HepG2 (cell line): ENCODE measurements around the gene SORD. TPM values are rescaled to one million over a fixed set of nuclear protein-coding genes. Genes with fewer than 3 reads are reported as not detected.

Experiments used
- ATAC-seq: fragments of 200-7000 bp; cut with Tn5 transposase; 3 replicates; pipeline ENCODE4 v1.9.1; 2020; ENCODE audit warnings: mild to moderate bottlenecking, moderate library complexity
- BruUV-seq: library from RNA; stranded (reverse); fragments of 400-500 nt; replicated peaks from 2 replicates; lab custom pipeline; 2021; lab: Mats Ljungman, UMichigan
- CTCF ChIA-PET: fragments of 300-600 bp; formaldehyde crosslinking; extraction: SDS; loops from one replicate; lab custom pipeline; 2021; ENCODE audit warnings: low total read pairs, inconsistent platforms, low intra/inter-chr PET ratio; lab: Yijun Ruan, JAX
- POLR2A ChIA-PET: fragments of 350-600 bp; sonication (Branson Sonifier 250); formaldehyde crosslinking; loops from one replicate; lab custom pipeline; 2020; ENCODE audit warnings: antibody characterized with exemption, inconsistent platforms; lab: Yijun Ruan, JAX
- DNase-seq: peaks from one replicate; pipeline ENCODE4 v3.0.0-alpha.2; 2015; ENCODE audit warnings: low spot score
- FAIRE-seq: peaks from 3 replicates; lab custom pipeline; 2011; peaks lifted over from hg19 to GRCh38; lab: Jason Lieb, UNC
- H2AFZ ChIP-seq: one replicate; pipeline ENCODE4 v1.6.1; 2011; ENCODE audit warnings: low read length, inconsistent platforms
- H3K27ac ChIP-seq: fragments of 300-600 bp; 3 replicates; pipeline ENCODE4 v1.8.0; 2011; ENCODE audit warnings: mixed run types, mild to moderate bottlenecking, mixed read lengths, low read length, inconsistent platforms; ENCODE audit not compliant: insufficient read depth; ENCODE audit errors: extremely low read length
- H3K27me3 ChIP-seq, 2 experiments: fragments of 200-600 bp in 1 of 2; 2 replicates in 1 of 2; 3 replicates in 1 of 2; pipeline versions ENCODE4 v1.6.0 to v1.8.0; 2011; ENCODE audit warnings: low read length in 2 of 2, mild to moderate bottlenecking in 2 of 2, moderate library complexity in 2 of 2, inconsistent platforms in 1 of 2; ENCODE audit not compliant: insufficient read depth in 2 of 2, control insufficient read depth in 1 of 2
- H3K36me3 ChIP-seq, 2 experiments: fragments of 200-600 bp in 1 of 2; replicated peaks in 1 of 2; 2 replicates in 1 of 2; 3 replicates in 1 of 2; pipeline versions ENCODE4 v1.5.1 to v1.8.0; 2011; ENCODE audit warnings: low read length in 2 of 2, inconsistent platforms in 1 of 2; ENCODE audit not compliant: insufficient read depth in 2 of 2, control insufficient read depth in 1 of 2
- H3K4me1 ChIP-seq: 2 replicates; pipeline ENCODE4 v1.5.1; 2012; ENCODE audit warnings: low read length, inconsistent platforms; ENCODE audit not compliant: insufficient read depth
- H3K4me2 ChIP-seq: 2 replicates; pipeline ENCODE4 v1.6.0; 2011; ENCODE audit warnings: low read depth, low read length, inconsistent platforms
- H3K4me3 ChIP-seq, 3 experiments: fragments of 200-600 bp in 1 of 3; sonication (generic), shearing (Covaris generic) in 1 of 3; replicated peaks in 1 of 3; 2 replicates each; pipeline ENCODE4 v1.5.1; 2011 to 2016; ENCODE audit warnings: low read length in 3 of 3, inconsistent platforms in 2 of 3, low read depth in 2 of 3, mild to moderate bottlenecking in 2 of 3, control low read depth in 1 of 3, mixed read lengths in 1 of 3; ENCODE audit not compliant: insufficient read depth in 1 of 3
- H3K79me2 ChIP-seq: one replicate; pipeline ENCODE4 v1.6.1; 2011; ENCODE audit warnings: low read length, inconsistent platforms; ENCODE audit not compliant: insufficient read depth
- H3K9ac ChIP-seq: 2 replicates; pipeline ENCODE4 v1.6.0; 2011; ENCODE audit warnings: mild to moderate bottlenecking, low read depth, low read length, inconsistent platforms; ENCODE audit not compliant: insufficient read depth
- H3K9me3 ChIP-seq: 2 replicates; pipeline ENCODE4 v1.5.1; 2012; ENCODE audit warnings: mild to moderate bottlenecking, low read length
- H4K20me1 ChIP-seq: 2 replicates; pipeline ENCODE4 v1.6.0; 2011; ENCODE audit warnings: inconsistent platforms, mild to moderate bottlenecking, low read length, moderate library complexity; ENCODE audit not compliant: insufficient read depth
- FOXA1 ChIP-seq, 2 experiments: fragments of 450-650 bp in 1 of 2; sonication (generic) in 1 of 2; formaldehyde crosslinking in 1 of 2; IDR thresholded peaks; 2 replicates each; pipeline versions ENCODE4 v1.4.0 to v1.6.1; 2016 to 2020; ENCODE audit warnings: missing genetic modification reagents in 1 of 2
- GFI1 ChIP-seq: sonication (generic); formaldehyde crosslinking; IDR thresholded peaks from 2 replicates; pipeline ENCODE4 v1.5.0; 2020; ENCODE audit warnings: missing genetic modification reagents, mild to moderate bottlenecking, borderline replicate concordance
- KLF11 ChIP-seq: IDR thresholded peaks from 2 replicates; pipeline ENCODE4 v1.6.1; 2016; ENCODE audit warnings: missing compliant biosample characterization
- NFE2 ChIP-seq: sonication (generic); formaldehyde crosslinking; IDR thresholded peaks from 2 replicates; pipeline ENCODE4 v1.4.0; 2020; ENCODE audit warnings: missing genetic modification reagents
- NKX3-1 ChIP-seq: sonication (generic); formaldehyde crosslinking; IDR thresholded peaks from 2 replicates; pipeline ENCODE4 v1.5.0; 2020; ENCODE audit warnings: missing genetic modification reagents
- NR2F1 ChIP-seq, 2 experiments: fragments of 450-650 bp in 1 of 2; formaldehyde crosslinking in 1 of 2; IDR thresholded peaks; 2 replicates each; pipeline versions ENCODE4 v1.5.0 to v1.6.1; 2016 to 2020; ENCODE audit warnings: mild to moderate bottlenecking in 1 of 2, missing compliant biosample characterization in 1 of 2, missing genetic modification reagents in 1 of 2, moderate library complexity in 1 of 2
- NR2F6 ChIP-seq, 2 experiments: IDR thresholded peaks; 2 replicates each; pipeline ENCODE4 v1.6.1; 2016; ENCODE audit warnings: antibody characterized with exemption in 1 of 2, mild to moderate bottlenecking in 1 of 2
- SOX13 ChIP-seq, 3 experiments: fragments of 450-650 bp in 1 of 3; sonication (generic) in 1 of 3; formaldehyde crosslinking in 1 of 3; IDR thresholded peaks in 2 of 3; conservative IDR thresholded peaks in 1 of 3; 2 replicates each; pipeline versions ENCODE4 v1.5.0 to v1.6.1; 2016 to 2020; ENCODE audit warnings: antibody characterized with exemption in 1 of 3, mild to moderate bottlenecking in 1 of 3, missing compliant biosample characterization in 1 of 3, missing genetic modification reagents in 1 of 3, moderate library complexity in 1 of 3
- SUZ12 ChIP-seq: fragments of 150-350 bp; IDR thresholded peaks from 2 replicates; pipeline ENCODE4 v1.6.1; 2014; ENCODE audit warnings: low read depth, low read length
- TCF7 ChIP-seq: sonication (generic); IDR thresholded peaks from 2 replicates; pipeline ENCODE4 v1.6.1; 2016; ENCODE audit warnings: antibody characterized with exemption, low read depth
- TCF7L2 ChIP-seq: IDR thresholded peaks from 2 replicates; pipeline ENCODE4 v1.6.1; 2011; ENCODE audit warnings: mild to moderate bottlenecking, low read depth, low read length, moderate library complexity
- ZBTB34 ChIP-seq: sonication (generic); formaldehyde crosslinking; IDR thresholded peaks from 2 replicates; pipeline ENCODE4 v1.8.0; 2022; ENCODE audit warnings: mild to moderate bottlenecking, missing genetic modification reagents
- ZNF720 ChIP-seq: sonication (generic); formaldehyde crosslinking; IDR thresholded peaks from 2 replicates; pipeline ENCODE4 v1.4.0; 2020; ENCODE audit warnings: missing genetic modification reagents
- WGBS: methylation state at CpG from one replicate; pipeline ENCODE4 v1.1.6; 2017; ENCODE audit warnings: low lambda C conversion rate; 5-methylcytosine and 5-hydroxymethylcytosine counted together
- in situ Hi-C: cut with HindIII; loops from 2 replicates; pipeline ENCODE4 v1.10.0; 2017; ENCODE audit warnings: low pct_unique_long_range_greater_than_20kb; ENCODE audit not compliant: extremely low pct_ligation_motif_present
- intact Hi-C: fragments of 100-400 bp; cut with micrococcal nuclease; formaldehyde crosslinking; loops from one replicate; pipeline ENCODE4 v1.10.0; 2022; ENCODE audit not compliant: unreplicated experiment
- polyA plus RNA-seq, 8 experiments: library from polyadenylated mRNA; depleted of rRNA in 3 of 8; stranded (reverse) in 7 of 8; unstranded in 1 of 8; fragments of >200 nt; fragmentation: Illumina TruSeq in 4 of 8; extraction: Trizol in 4 of 8; gene quantifications; 2 replicates each; pipeline versions ENCODE4 v1.2.1 to v1.2.3, GENCODE V29; 2011 to 2016; ENCODE audit warnings: low read depth in 4 of 8, missing spikeins in 1 of 8, mixed read lengths in 1 of 8; ENCODE audit not compliant: insufficient read depth in 1 of 8
- total RNA-seq, 5 experiments: library from RNA; depleted of rRNA; stranded (reverse); fragments of >200 nt; fragmentation: Illumina TruSeq; extraction: Trizol; gene quantifications; 2 replicates each; pipeline ENCODE4 v1.2.3, GENCODE V29; 2016; ENCODE audit warnings: low read depth in 1 of 5
- TF ChIP-seq, protein P1 (sequence below): sonication (generic); formaldehyde crosslinking; IDR thresholded peaks from 2 replicates; pipeline ENCODE4 v1.4.0; 2020; ENCODE audit warnings: missing genetic modification reagents, borderline replicate concordance
- TF ChIP-seq, protein P2 (sequence below): sonication (generic); formaldehyde crosslinking; IDR thresholded peaks from 2 replicates; pipeline ENCODE4 v1.9.0; 2022; ENCODE audit warnings: missing genetic modification reagents, mild to moderate bottlenecking, borderline replicate concordance
- TF ChIP-seq, protein P3 (sequence below): sonication (generic); formaldehyde crosslinking; IDR thresholded peaks from 2 replicates; pipeline ENCODE4 v1.9.0; 2021; ENCODE audit warnings: missing genetic modification reagents, mild to moderate bottlenecking, borderline replicate concordance

Gene SORD
- total and polyA plus RNA-seq, 2 of the 13 experiments (the other 11 are each of a cell fraction or from before 2014, with no cell fraction given): 59.1 to 95.3 TPM

DNA sequence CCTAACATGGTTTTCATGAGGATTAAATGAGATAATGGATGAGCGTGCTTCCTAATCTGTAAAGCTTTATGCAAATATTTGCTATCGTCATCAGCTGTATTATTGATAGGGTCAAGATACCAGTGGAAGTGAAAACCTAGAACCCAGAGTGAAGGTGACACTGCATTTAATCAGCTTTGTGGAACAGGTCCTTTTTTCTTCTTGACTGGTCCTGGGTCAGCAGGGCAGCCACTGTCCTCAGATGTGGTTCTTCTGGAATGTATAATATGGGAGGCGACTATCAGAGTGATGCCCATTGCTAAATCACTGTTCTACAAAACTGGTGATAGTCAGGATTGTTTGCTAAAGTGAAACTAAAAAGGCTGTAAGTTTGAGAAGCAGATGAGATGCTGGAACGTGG, 41.4 kb downstream of the SORD start:
- H4K20me1 ChIP-seq: no peaks in the 10 kb centered on the region
- ChIA-PET POLR2A (no interaction called here), CTCF (no interaction called here)
- H2AFZ ChIP-seq: no peak overlapping the region
- H3K4me2 ChIP-seq: no peak overlapping the region
- peak; percentile 84 for DNase-seq
- no peaks in the 10 kb centered on the region for H3K79me2 ChIP-seq
- BruUV-seq: no TSS peak
- no peak overlapping the region for H3K9ac ChIP-seq
- H3K27me3 ChIP-seq: no peaks in the 10 kb centered on the region
- peaks cover 7 to 23% of the 10 kb centered on the region in 2 experiments for H3K36me3 ChIP-seq
- H3K4me1 ChIP-seq: no peaks in the 10 kb centered on the region
- no peaks in the 10 kb centered on the region for H3K9me3 ChIP-seq
- no peak overlapping the region for H3K27ac ChIP-seq
- in situ Hi-C loops (loop anchor here (10.0 kb wide), 1 partner anchor 60 kb away; the partner anchor contains the start of genes DUOX1 and DUOXA1), intact Hi-C loops (no loop called here)
- FAIRE-seq: no peak
- 74% methylated on average over 4 of the region's 4 CpGs for WGBS
- ATAC-seq: peak; percentile 42; the same call in 1 of the 3 replicates
- H3K4me3 ChIP-seq: no peak overlapping the region
- TF ChIP-seq, protein P1, sequence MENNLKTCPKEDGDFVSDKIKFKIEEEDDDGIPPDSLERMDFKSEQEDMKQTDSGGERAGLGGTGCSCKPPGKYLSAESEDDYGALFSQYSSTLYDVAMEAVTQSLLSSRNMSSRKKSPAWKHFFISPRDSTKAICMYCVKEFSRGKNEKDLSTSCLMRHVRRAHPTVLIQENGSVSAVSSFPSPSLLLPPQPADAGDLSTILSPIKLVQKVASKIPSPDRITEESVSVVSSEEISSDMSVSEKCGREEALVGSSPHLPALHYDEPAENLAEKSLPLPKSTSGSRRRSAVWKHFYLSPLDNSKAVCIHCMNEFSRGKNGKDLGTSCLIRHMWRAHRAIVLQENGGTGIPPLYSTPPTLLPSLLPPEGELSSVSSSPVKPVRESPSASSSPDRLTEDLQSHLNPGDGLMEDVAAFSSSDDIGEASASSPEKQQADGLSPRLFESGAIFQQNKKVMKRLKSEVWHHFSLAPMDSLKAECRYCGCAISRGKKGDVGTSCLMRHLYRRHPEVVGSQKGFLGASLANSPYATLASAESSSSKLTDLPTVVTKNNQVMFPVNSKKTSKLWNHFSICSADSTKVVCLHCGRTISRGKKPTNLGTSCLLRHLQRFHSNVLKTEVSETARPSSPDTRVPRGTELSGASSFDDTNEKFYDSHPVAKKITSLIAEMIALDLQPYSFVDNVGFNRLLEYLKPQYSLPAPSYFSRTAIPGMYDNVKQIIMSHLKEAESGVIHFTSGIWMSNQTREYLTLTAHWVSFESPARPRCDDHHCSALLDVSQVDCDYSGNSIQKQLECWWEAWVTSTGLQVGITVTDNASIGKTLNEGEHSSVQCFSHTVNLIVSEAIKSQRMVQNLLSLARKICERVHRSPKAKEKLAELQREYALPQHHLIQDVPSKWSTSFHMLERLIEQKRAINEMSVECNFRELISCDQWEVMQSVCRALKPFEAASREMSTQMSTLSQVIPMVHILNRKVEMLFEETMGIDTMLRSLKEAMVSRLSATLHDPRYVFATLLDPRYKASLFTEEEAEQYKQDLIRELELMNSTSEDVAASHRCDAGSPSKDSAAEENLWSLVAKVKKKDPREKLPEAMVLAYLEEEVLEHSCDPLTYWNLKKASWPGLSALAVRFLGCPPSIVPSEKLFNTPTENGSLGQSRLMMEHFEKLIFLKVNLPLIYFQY (CRISPR knock-in tag): no peak
- TF ChIP-seq GFI1 (peak; percentile 68; the same call in 1 of the 2 replicates), TCF7 (peak; percentile 55), ZBTB34 (no peak), SUZ12 (no peak), NKX3-1 (CRISPR knock-in tag) (no peak), NR2F6 (IDR thresholded peaks at IDR 0.05) (peak; percentile 64; the same call in 1 of the 2 replicates), NR2F6 (CRISPR knock-in tag; IDR thresholded peaks at IDR 0.05) (no peak), NFE2 (CRISPR knock-in tag) (0 out of 2 replicates have a peak, but pooled peaks have one; percentile 49), SOX13 (IDR thresholded peaks at IDR 0.05) (no peak), SOX13 (CRISPR knock-in tag; conservative IDR thresholded peaks at IDR 0.05 in 1 of 2, IDR thresholded peaks at IDR 0.05 in 1 of 2) (peak in 1 of 2 experiments; percentile 34; a peak in 1 of 4 replicates), TCF7L2 (peak; percentile 49; the same call in 1 of the 2 replicates), FOXA1 (IDR thresholded peaks at IDR 0.05) (no peak), FOXA1 (CRISPR knock-in tag; IDR thresholded peaks at IDR 0.05) (peak; percentile 19; the same call in 1 of the 2 replicates), KLF11 (no peak), ZNF720 (CRISPR knock-in tag) (no peak), NR2F1 (CRISPR knock-in tag; IDR thresholded peaks at IDR 0.05) (peak in 1 of 2 experiments; percentile 64; a peak in 2 of 4 replicates)
- TF ChIP-seq, protein P2, sequence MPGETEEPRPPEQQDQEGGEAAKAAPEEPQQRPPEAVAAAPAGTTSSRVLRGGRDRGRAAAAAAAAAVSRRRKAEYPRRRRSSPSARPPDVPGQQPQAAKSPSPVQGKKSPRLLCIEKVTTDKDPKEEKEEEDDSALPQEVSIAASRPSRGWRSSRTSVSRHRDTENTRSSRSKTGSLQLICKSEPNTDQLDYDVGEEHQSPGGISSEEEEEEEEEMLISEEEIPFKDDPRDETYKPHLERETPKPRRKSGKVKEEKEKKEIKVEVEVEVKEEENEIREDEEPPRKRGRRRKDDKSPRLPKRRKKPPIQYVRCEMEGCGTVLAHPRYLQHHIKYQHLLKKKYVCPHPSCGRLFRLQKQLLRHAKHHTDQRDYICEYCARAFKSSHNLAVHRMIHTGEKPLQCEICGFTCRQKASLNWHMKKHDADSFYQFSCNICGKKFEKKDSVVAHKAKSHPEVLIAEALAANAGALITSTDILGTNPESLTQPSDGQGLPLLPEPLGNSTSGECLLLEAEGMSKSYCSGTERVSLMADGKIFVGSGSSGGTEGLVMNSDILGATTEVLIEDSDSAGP (CRISPR knock-in tag): no peak
- TF ChIP-seq, protein P3, sequence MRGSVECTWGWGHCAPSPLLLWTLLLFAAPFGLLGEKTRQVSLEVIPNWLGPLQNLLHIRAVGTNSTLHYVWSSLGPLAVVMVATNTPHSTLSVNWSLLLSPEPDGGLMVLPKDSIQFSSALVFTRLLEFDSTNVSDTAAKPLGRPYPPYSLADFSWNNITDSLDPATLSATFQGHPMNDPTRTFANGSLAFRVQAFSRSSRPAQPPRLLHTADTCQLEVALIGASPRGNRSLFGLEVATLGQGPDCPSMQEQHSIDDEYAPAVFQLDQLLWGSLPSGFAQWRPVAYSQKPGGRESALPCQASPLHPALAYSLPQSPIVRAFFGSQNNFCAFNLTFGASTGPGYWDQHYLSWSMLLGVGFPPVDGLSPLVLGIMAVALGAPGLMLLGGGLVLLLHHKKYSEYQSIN: no peak
